ENCODE data around the gene TBC1D10A.

The TBC1D10A gene

GRCh38 chr22:30325065-30325720 is 1.5 kb downstream of the TBC1D10A start:
- TF ChIP-seq REST (IDR thresholded peaks at IDR 0.05; ENCODE audit: insufficient read depth in 1 of 2, low read depth in 2 of 2, low read length in 2 of 2) (no peak), TAF1 (IDR thresholded peaks at IDR 0.05; ENCODE audit: borderline replicate concordance, insufficient read depth, low read length) (no peak)

- no peak for TF ChIP-seq POLR2AphosphoS5 (IDR thresholded peaks at IDR 0.05; ENCODE audit: low read depth, low read length)
- no peak for TF ChIP-seq TAF1 (IDR thresholded peaks at IDR 0.05; ENCODE audit: borderline replicate concordance, insufficient read depth, low read length)
- no peak for TF ChIP-seq REST (IDR thresholded peaks at IDR 0.05; ENCODE audit: insufficient read depth in 1 of 2, low read depth in 2 of 2, low read length in 2 of 2)
- TF ChIP-seq FOXP2 (optimal IDR thresholded peaks at IDR 0.05; ENCODE audit: borderline replicate concordance, extremely low read depth, extremely low read length, insufficient read depth), result no peak
- no peak for TF ChIP-seq SIN3A (IDR thresholded peaks at IDR 0.05; ENCODE audit: borderline replicate concordance, insufficient read depth, low read length)
These were observed 2.6 kb downstream of the TBC1D10A start for GRCh38 chr22:30324014-30324730.

DNA sequence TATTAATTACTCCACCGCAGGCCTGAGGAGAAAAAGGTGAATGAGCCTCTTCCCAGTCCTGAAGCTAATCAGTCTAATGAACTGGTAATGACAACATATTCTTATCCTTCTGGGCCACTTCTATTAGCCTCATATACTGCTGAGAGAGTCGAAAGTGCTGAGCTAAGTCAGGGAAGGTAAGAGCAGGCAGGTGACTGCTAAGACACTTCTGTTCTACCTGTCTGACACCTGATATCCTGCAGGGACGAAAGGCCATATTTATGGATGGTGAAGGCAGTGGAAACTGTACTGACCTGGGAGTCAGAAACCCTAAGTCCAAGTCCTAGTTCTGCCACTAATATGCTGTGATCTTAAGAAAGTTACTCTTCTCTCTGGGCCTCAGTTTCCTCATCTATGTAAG is 3.5 kb downstream of the TBC1D10A start:
- TF ChIP-seq REST (IDR thresholded peaks at IDR 0.05; ENCODE audit: insufficient read depth in 1 of 2, low read depth in 2 of 2, low read length in 2 of 2), result no peak
- TF ChIP-seq FOXP2 (optimal IDR thresholded peaks at IDR 0.05; ENCODE audit: borderline replicate concordance, extremely low read depth, extremely low read length, insufficient read depth), result no peak
- TF ChIP-seq POLR2AphosphoS5 (IDR thresholded peaks at IDR 0.05; ENCODE audit: low read depth, low read length), result no peak
- no peak for TF ChIP-seq SIN3A (IDR thresholded peaks at IDR 0.05; ENCODE audit: borderline replicate concordance, insufficient read depth, low read length)
- TF ChIP-seq TAF1 (IDR thresholded peaks at IDR 0.05; ENCODE audit: borderline replicate concordance, insufficient read depth, low read length), result no peak

- TF ChIP-seq POLR2AphosphoS5 (IDR thresholded peaks at IDR 0.05; ENCODE audit: low read depth, low read length) (no peak), FOXP2 (optimal IDR thresholded peaks at IDR 0.05; ENCODE audit: borderline replicate concordance, extremely low read depth, extremely low read length, insufficient read depth) (no peak), TAF1 (IDR thresholded peaks at IDR 0.05; ENCODE audit: borderline replicate concordance, insufficient read depth, low read length) (no peak), REST (IDR thresholded peaks at IDR 0.05; ENCODE audit: insufficient read depth in 1 of 2, low read depth in 2 of 2, low read length in 2 of 2) (no peak), SIN3A (IDR thresholded peaks at IDR 0.05; ENCODE audit: borderline replicate concordance, insufficient read depth, low read length) (no peak)
These were observed 5.3 kb downstream of the TBC1D10A start for GRCh38 chr22:30321461-30321860.
